Stimulated activated memory B cell treated with anti-CD40 and anti-IgM and Interleukin-4, amounts not matched to agents 10 μg/mL and 1 μg/mL and 100 μg/mL, for 72 hours (primary cell): ENCODE results near the gene IQGAP2.

ENCODE experiments used
- ATAC-seq: fragments of 150-1000 bp; cut with Tn5 transposase; 2 replicates; pipeline ENCODE4 v1.10.0; 2021
- H3K27ac Mint-ChIP-seq: one replicate; pipeline ENCODE4 v1.8.0; 2022; ENCODE audit warnings: mild to moderate bottlenecking, mixed read lengths
- H3K27me3 Mint-ChIP-seq: one replicate; pipeline ENCODE4 v1.8.0; 2022; ENCODE audit warnings: mixed read lengths
- H3K36me3 Mint-ChIP-seq: one replicate; pipeline ENCODE4 v1.8.0; 2022; ENCODE audit warnings: mixed read lengths
- H3K4me1 Mint-ChIP-seq: one replicate; pipeline ENCODE4 v1.8.0; 2022; ENCODE audit warnings: mixed read lengths
- H3K4me3 Mint-ChIP-seq: one replicate; pipeline ENCODE4 v1.8.0; 2022; ENCODE audit warnings: mild to moderate bottlenecking, moderate library complexity, mixed read lengths
- H3K9me3 Mint-ChIP-seq: one replicate; pipeline ENCODE4 v1.8.0; 2022; ENCODE audit warnings: mixed read lengths

IQGAP2 gene

DNA sequence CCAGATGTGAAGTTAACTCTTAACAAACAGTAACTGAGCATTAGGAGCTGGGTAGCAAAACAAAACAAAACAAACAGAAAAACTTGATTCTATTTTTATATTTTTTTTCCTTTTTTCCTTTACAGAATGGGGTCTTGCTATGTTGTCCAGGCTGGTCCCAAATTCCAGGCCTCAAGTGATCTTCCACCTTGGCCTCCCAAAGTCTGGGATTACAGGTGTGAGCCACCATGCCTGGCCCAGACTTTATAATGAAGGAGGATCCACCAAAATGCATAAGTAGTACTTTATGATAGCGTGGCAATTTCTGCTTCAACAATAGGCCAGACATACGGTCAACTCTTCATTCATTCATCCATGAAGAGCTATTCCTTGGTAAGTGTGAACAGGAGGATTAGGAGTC lies 5.9 kb upstream of the IQGAP2 start:
- H3K36me3 Mint-ChIP-seq, result no peaks in the 10 kb centered on the region
- peaks cover 16% of the 10 kb centered on the region for H3K4me1 Mint-ChIP-seq
- H3K27me3 Mint-ChIP-seq, result peaks cover 38% of the 10 kb centered on the region
- H3K27ac Mint-ChIP-seq, result no peak overlapping the region
- ATAC-seq, result no peak
- no peaks in the 10 kb centered on the region for H3K9me3 Mint-ChIP-seq
- H3K4me3 Mint-ChIP-seq, result no peak overlapping the region

DNA sequence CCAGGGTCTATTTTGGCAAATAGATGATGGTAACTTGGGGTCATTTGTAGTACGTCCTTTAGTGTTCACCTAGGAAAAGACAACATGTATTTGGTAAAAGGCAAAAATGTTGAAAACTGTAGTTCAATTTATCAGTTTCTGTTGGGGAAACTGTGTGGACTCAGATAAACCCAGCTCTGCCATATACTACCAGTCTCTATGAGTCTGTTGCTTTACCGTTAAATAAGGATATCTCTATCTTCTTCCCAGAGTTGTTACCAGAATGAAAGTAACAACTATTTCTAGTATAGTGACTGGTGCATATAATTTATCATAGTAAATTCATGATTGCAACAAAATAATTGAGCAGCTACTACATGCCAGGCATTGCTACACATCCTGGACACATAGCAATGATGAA lies 3.8 kb upstream of the IQGAP2 start:
- peaks cover 36% of the 10 kb centered on the region for H3K4me1 Mint-ChIP-seq
- no peaks in the 10 kb centered on the region for H3K36me3 Mint-ChIP-seq
- H3K9me3 Mint-ChIP-seq, result no peaks in the 10 kb centered on the region
- H3K27ac Mint-ChIP-seq, result no peak overlapping the region
- H3K4me3 Mint-ChIP-seq, result no peak overlapping the region
- H3K27me3 Mint-ChIP-seq, result peaks cover 44% of the 10 kb centered on the region
- no peak for ATAC-seq

DNA sequence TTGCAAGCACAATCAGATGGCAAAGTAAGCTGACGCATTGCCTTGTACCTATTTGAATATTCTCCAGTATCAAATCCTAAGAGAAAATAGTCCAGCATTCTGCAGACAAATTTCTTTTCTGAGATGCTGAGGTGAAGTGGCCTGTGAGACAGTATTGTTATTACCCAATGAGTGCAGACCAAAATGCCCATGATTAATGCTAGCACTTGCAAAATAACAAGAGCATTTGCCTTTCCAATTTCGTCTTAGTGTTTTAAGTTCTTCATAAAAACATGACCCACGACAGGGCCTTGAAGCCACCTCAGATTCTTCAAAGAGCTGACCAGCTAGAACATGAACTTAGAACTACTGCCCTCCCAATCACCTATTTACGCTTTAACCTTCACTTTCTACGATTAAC lies 2.6 kb upstream of the IQGAP2 start:
- no peak overlapping the region for H3K4me3 Mint-ChIP-seq
- H3K36me3 Mint-ChIP-seq, result no peaks in the 10 kb centered on the region
- H3K27me3 Mint-ChIP-seq, result peaks cover 33% of the 10 kb centered on the region
- no peaks in the 10 kb centered on the region for H3K9me3 Mint-ChIP-seq
- H3K4me1 Mint-ChIP-seq, result peaks cover 40% of the 10 kb centered on the region
- ATAC-seq, result no peak
- no peak overlapping the region for H3K27ac Mint-ChIP-seq

DNA sequence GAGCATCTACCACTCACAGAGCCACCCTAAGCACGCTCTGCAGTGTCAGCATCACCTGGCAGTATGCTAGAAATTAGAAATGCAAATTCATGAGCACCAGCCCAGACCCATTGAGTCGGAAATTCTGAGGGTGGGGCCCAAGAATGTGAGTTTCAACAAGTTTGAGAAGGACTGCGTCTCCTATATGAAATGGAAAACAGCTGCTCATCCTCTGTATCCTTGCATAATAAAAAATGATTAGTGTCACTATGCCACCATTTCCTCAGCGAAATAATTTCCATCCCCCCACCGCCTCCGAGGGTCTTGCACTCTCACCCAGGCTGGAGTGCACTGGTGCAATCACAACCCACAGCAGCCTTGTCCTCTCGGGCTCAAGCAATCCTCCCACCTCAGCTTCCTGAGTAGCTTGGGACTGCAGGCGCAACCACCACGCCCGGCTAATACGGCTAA lies 1.3 kb upstream of the IQGAP2 start:
- peak; percentile 51 for ATAC-seq
- H3K4me1 Mint-ChIP-seq, result peaks cover 40% of the 10 kb centered on the region

DNA sequence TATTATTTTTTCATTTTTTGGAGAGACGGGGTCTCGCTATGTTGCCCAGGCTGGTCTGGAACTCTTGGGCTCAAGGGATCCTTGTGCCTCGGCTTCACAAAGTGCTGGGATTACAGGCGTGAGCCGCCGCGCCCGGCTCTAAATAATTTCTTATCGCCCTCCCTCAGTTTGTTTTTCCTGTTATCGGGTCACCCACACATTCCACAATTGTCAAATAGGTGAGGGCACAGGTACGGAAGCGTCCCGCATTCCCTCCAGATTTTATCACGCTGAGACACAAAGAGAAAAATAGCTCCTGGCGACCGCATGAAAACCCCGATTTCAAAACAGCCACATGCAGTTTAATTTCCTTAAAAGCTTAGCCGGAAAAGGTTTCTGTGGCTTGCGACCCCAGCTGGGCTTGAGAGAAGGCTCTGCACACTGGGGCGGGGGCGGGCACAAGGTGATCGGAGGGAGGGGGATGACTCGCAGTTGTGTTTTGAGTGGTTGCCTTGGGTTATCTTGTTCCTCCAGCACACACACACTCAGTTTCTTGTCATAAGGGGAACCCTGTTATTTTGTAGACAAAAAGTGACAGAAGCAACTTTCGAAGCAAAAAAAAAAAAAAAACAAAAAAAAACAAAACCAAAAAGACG lies 717 bp upstream of the IQGAP2 start:
- Mint-ChIP-seq H3K36me3 (no peaks in the 10 kb centered on the region), H3K4me3 (peak overlapping the region; percentile 99), H3K27ac (peak overlapping the region; percentile 93), H3K4me1 (peaks cover 40% of the 10 kb centered on the region), H3K27me3 (peaks cover 29% of the 10 kb centered on the region), H3K9me3 (no peaks in the 10 kb centered on the region)
- ATAC-seq, result peak; percentile 82

More for the DNA sequence above, 1.3 kb upstream of the IQGAP2 start:
- Mint-ChIP-seq H3K27me3 (peaks cover 29% of the 10 kb centered on the region), H3K9me3 (no peaks in the 10 kb centered on the region), H3K36me3 (no peaks in the 10 kb centered on the region), H3K4me3 (peak overlapping the region; percentile 99), H3K27ac (peak overlapping the region; percentile 93)

DNA sequence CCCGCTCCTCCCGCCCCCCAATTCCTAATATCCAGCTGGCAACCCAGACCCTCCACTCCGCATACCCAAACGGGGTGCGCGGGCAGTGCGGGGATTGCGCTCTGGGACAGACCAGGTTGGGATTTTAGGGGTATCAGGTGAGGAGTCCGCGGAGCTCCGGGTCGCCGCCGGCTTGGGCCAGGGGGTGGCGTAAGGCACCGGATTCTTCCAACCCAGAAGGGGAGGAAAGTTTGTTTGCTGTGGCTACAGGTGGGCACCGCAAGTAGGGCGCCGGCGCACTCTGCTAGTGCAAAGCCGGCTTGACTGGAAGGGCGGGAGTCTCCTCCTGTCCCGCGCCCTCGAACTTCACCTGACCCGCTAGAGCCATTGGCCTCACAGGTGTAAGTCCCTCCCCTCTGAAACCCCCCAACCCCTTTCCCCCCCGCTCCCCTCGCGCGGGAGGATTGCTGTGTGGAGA lies 709 bp downstream of the IQGAP2 start:
- Mint-ChIP-seq H3K27me3 (peaks cover 23% of the 10 kb centered on the region), H3K36me3 (no peaks in the 10 kb centered on the region), H3K27ac (peak overlapping the region; percentile 93), H3K9me3 (no peaks in the 10 kb centered on the region), H3K4me3 (peak overlapping the region; percentile 99), H3K4me1 (peaks cover 40% of the 10 kb centered on the region)
- peak; percentile 35 for ATAC-seq

DNA sequence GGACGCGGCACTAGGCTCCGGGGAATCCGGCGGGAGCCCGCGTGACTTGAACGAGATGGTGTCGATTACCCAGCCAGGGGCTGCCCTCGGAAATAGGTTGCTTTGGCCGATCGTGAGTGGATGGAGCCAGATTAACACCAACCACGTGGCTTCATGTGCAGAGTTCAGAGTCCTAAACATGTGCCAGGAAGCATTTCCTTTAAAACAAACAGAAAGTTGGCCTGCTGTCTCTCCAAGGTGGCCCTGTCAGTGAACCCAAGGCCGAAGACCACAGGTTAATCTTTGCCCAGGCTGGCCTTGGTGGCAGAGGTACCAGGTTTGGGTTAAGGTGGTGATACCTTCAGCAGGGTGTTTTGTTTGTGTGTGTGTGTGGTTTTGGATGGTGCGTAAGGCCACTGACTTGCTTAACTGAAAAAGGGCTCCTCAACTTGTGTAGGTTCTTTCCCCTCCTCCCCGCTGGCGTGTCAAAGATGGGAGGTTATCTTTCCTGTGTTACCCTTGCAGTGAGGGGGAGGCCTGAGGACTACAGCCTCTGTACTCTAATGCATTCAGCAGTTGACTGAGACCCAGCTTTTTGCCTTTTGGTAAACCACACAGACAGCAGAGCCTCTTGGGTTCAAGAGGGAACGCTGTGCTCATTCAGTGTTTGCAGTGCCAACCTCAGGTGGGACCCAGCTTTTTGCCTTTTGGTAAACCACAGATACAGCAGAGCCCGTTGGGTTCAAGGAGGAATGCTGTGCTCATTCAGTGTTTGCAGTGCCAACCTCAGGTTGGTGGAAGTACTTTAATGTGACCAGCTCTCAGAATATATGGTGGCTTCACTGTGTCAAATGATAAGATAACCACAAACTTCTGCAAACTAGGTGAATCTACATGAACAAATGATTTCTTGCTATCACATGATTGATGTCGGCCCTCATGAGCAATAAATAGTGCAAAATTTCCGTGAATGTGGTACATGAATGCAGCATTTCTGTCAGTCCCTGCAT lies 1.4 kb downstream of the IQGAP2 start:
- H3K36me3 Mint-ChIP-seq, result no peaks in the 10 kb centered on the region
- H3K27me3 Mint-ChIP-seq, result peaks cover 21% of the 10 kb centered on the region
- no peaks in the 10 kb centered on the region for H3K9me3 Mint-ChIP-seq
- peak overlapping the region; percentile 93 for H3K27ac Mint-ChIP-seq
- peaks cover 40% of the 10 kb centered on the region for H3K4me1 Mint-ChIP-seq
- H3K4me3 Mint-ChIP-seq, result peak overlapping the region; percentile 99
- ATAC-seq, result peak; percentile 0

DNA sequence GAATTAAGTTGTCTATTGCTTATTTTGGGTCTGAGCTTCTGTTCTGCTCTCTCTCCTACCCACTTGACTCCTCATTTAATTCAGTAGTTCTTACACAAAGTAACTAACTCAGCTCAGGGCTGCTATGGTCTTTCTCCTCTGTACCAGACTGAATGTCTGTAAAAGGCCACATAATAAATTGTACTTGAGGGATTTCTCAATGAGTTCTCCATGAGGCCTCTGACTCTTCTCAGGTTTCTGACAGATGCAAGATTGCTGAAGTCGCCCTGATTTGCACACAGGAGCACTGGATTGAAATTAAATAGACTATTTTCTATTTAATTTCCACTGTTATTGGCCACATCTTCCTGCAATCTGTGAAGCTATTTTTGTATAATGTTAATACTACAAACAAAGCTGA lies 2.9 kb downstream of the IQGAP2 start:
- no peaks in the 10 kb centered on the region for H3K36me3 Mint-ChIP-seq
- no peak for ATAC-seq
- no peak overlapping the region for H3K4me3 Mint-ChIP-seq

DNA sequence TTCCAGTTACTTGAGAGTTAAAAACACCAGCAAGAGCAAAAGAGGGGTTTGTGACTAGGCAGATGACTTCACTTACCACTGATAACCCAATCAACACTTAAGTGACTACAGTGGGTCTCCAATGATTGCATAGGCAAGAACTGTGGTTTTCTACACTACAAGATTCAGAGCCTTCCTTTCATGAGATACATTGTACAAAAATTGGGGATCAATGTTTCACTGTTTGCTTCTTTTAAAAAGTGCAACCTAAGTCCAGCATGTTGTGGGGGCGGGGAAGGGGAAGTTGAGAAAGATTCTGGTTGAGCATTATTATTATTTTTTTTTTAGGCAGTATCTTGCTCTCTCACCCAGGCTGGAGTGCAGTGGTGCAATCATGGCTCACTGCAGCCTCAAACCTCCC lies 3.6 kb downstream of the IQGAP2 start:
- H3K9me3 Mint-ChIP-seq, result no peaks in the 10 kb centered on the region
- no peak overlapping the region for H3K27ac Mint-ChIP-seq
- H3K4me3 Mint-ChIP-seq, result no peak overlapping the region
- peaks cover 10% of the 10 kb centered on the region for H3K27me3 Mint-ChIP-seq
- ATAC-seq, result no peak
- H3K36me3 Mint-ChIP-seq, result no peaks in the 10 kb centered on the region
- H3K4me1 Mint-ChIP-seq, result peaks cover 30% of the 10 kb centered on the region

More for the DNA sequence above, 2.9 kb downstream of the IQGAP2 start:
- H3K27me3 Mint-ChIP-seq, result peaks cover 15% of the 10 kb centered on the region
- H3K27ac Mint-ChIP-seq, result no peak overlapping the region
- peaks cover 37% of the 10 kb centered on the region for H3K4me1 Mint-ChIP-seq
- no peaks in the 10 kb centered on the region for H3K9me3 Mint-ChIP-seq

DNA sequence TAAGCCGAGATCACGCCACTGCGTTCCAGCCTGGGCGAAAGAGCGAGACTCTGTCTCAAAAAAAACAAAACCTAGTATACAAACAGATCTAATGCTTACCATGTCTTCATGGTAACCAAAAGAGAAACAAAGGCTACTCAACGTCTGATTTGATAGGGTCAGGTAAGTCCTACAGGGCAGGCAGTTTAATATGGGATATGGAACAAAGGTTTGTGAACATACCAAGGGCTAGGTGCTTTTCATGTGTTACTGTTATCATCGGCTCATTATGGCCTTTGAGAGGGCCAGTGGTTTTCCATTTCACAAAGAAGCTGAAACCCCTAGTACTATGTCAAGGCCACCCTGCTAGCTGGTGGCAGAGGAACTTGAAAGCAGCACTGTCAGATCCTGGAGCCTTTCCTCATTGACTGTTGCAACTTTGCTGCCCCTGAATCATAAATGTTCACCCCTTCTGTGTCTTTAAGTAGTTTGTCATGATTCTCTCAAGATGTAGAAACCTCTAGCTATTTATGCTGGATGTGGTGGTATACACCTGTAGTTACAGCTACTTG lies 5.1 kb downstream of the IQGAP2 start:
- Mint-ChIP-seq H3K27ac (no peak overlapping the region), H3K4me1 (peaks cover 18% of the 10 kb centered on the region), H3K9me3 (no peaks in the 10 kb centered on the region), H3K27me3 (peaks cover 4% of the 10 kb centered on the region), H3K36me3 (no peaks in the 10 kb centered on the region), H3K4me3 (no peak overlapping the region)
- ATAC-seq, result no peak

DNA sequence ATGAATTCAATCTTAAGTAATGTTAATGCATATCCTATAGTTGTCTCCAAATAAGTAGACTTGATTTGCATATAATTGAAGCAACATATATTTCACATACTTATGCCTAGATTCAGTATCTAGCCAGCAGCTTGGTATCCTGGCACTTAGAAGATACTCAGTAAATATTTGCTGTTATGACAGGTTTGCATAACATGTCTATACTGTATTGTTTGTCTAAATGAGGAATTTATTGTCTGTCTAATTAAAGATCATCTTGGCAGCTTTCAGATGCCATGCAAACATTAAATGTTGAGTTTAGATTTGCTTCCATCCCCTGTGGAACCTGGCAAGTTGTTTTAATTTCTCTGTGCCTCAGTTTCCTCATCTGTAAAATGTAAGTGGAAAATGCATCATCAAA lies 9.4 kb downstream of the IQGAP2 start:
- H3K27ac Mint-ChIP-seq, result no peak overlapping the region
- H3K4me3 Mint-ChIP-seq, result no peak overlapping the region
- ATAC-seq, result no peak
- H3K9me3 Mint-ChIP-seq, result peaks cover 3% of the 10 kb centered on the region
- peaks cover 12% of the 10 kb centered on the region for H3K4me1 Mint-ChIP-seq
- no peaks in the 10 kb centered on the region for H3K27me3 Mint-ChIP-seq
- no peaks in the 10 kb centered on the region for H3K36me3 Mint-ChIP-seq

DNA sequence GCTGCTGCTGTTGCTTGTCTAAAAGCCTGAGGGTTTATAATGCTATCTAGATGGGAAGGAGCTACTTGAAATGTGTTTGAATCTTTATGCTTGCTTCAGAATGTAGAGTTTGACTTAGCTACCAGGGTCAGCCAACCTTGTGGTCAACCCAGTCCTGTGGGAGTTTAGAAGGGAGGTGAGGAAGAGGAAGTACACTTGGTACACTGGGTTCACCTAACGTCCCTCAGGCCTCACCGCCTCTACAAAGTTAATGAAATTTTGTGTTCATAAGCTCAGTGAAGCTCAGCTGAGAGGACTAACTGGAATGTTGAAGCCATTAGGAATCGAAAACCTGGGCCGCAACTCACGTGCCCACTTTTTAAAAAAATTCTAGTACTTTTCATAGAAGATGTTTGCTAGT lies 10.7 kb downstream of the IQGAP2 start:
- Mint-ChIP-seq H3K4me3 (no peak overlapping the region), H3K27ac (no peak overlapping the region), H3K9me3 (peaks cover 3% of the 10 kb centered on the region), H3K36me3 (no peaks in the 10 kb centered on the region), H3K27me3 (no peaks in the 10 kb centered on the region), H3K4me1 (peaks cover 12% of the 10 kb centered on the region)
- peak; percentile 51 for ATAC-seq

DNA sequence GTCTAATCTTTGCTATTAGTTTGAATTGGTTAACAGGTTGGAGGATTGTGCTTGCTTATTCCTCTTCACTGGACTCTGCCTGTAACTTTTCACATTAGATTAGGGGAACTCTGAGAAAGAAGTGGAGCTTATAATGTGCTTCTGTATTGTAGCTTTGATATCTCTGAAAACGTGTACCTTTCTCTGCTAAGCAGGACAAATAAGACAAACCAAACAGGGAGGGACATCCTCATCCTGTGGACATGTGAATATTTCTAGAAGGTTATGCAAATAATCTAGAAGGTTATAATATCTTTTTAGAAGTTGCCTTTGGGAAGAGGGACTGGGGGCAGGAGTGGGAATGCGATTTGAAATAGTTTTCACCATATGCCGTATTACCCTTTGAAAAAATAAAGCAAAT lies 11.7 kb downstream of the IQGAP2 start:
- Mint-ChIP-seq H3K9me3 (peaks cover 3% of the 10 kb centered on the region), H3K27me3 (no peaks in the 10 kb centered on the region), H3K27ac (no peak overlapping the region), H3K4me3 (no peak overlapping the region), H3K36me3 (no peaks in the 10 kb centered on the region), H3K4me1 (peaks cover 12% of the 10 kb centered on the region)
- ATAC-seq, result no peak

DNA sequence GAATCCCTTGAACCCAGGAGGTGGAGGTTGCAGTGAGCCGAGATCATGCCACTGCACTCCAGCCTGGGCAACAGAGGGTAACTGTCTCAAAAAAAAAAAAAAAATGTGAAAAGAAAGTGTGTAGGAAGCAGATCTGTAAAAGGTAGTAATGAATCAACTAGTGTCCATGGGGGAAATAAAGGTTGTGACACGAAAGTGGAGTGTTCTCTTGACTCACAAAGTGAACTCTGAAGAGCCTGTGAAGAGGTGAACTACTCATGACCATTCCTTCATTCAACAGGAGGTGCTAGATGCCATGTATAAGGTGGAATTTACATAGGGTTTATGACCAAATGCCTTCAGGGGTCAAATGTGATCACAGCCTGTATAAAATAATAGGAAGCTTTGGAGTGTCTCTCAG lies 12.8 kb downstream of the IQGAP2 start:
- Mint-ChIP-seq H3K4me1 (peaks cover 12% of the 10 kb centered on the region), H3K36me3 (no peaks in the 10 kb centered on the region), H3K27ac (no peak overlapping the region), H3K4me3 (no peak overlapping the region), H3K27me3 (no peaks in the 10 kb centered on the region), H3K9me3 (peaks cover 3% of the 10 kb centered on the region)
- no peak for ATAC-seq

DNA sequence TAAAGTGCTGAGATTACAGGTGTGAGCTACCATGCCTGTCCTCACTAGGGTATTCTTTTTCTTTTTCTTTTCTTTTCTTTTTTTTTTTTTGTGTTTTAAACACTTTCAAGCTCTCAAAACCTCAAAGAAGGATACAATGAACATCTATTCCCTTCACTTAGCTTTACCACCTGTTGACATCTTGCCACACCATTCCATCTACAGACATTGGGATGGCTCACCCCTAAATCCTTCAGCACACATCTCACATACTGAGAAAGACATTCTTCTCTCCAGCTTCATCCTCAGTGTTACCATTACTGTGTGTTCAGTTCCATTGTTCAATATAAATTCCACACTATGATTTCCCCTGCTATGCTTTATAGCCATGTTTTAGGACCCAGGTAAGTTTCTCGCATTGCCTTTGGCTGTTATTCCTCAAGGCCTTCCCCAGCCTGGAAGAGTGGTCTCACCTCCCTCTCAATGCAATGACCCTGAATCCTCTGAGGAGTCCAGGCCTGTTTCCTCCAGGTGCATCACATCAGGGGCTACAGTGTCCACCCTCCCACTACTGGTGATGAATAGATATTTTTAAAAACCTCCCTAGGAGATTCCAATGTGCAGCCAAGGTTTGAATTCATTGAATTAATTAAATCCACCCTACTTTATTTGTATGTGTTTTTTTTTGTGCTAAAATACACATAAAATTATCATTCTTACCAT lies 16.7 kb downstream of the IQGAP2 start:
- Mint-ChIP-seq H3K27ac (no peak overlapping the region), H3K36me3 (no peaks in the 10 kb centered on the region), H3K4me3 (no peak overlapping the region), H3K4me1 (no peaks in the 10 kb centered on the region), H3K9me3 (peaks cover 3% of the 10 kb centered on the region), H3K27me3 (no peaks in the 10 kb centered on the region)
- ATAC-seq, result no peak
